Testis (tissue), 2 donors: ENCODE results near the gene SSBP3.

Source experiments
- POLR2A ChIP-seq: fragments of 450-650 bp; IDR thresholded peaks from one replicate; pipeline ENCODE4 v1.6.1; 2017; ENCODE audit warnings: antibody characterized with exemption, mild to moderate bottlenecking, moderate library complexity
- TF ChIP-seq, protein P1 (sequence below), 3 experiments: fragments of 450-650 bp in 2 of 3; fragments of 200-600 bp in 1 of 3; sonication (generic) in 1 of 3; IDR thresholded peaks; one replicate each; pipeline ENCODE4 v1.5.1; 2016 to 2019; ENCODE audit warnings: antibody characterized with exemption in 3 of 3, mild to moderate bottlenecking in 2 of 3, moderate library complexity in 1 of 3

DNA sequence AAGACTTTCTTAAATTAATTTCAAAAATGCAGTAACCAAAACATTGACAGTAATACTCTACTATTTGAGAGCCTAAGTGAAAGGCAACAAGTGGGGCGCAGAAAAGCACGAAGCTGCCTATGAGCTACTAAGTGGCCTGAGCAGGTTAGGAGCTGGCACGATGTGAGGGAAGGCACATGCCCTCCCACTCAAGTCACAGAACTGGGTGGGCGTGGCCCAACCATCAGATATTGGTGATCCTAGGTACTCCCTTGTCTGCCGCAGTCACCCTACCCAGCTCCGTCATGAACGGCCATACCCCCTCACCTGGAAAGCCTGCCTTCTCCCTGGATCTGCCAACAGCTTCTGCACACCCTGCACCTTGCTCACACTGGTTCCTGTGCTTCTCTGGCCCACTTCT, 40.8 kb downstream of the SSBP3 start:
- no peak for TF ChIP-seq POLR2A
- TF ChIP-seq, protein P1, sequence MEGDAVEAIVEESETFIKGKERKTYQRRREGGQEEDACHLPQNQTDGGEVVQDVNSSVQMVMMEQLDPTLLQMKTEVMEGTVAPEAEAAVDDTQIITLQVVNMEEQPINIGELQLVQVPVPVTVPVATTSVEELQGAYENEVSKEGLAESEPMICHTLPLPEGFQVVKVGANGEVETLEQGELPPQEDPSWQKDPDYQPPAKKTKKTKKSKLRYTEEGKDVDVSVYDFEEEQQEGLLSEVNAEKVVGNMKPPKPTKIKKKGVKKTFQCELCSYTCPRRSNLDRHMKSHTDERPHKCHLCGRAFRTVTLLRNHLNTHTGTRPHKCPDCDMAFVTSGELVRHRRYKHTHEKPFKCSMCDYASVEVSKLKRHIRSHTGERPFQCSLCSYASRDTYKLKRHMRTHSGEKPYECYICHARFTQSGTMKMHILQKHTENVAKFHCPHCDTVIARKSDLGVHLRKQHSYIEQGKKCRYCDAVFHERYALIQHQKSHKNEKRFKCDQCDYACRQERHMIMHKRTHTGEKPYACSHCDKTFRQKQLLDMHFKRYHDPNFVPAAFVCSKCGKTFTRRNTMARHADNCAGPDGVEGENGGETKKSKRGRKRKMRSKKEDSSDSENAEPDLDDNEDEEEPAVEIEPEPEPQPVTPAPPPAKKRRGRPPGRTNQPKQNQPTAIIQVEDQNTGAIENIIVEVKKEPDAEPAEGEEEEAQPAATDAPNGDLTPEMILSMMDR (IDR thresholded peaks at IDR 0.05), result no peak
